BJ (cell line): ENCODE measurements around the gene HMGA1. TPM values are rescaled to one million over a fixed set of nuclear protein-coding genes. Genes with fewer than 3 reads are reported as not detected.
A peak's percentile ranks its signal among the peaks of the same experiment; 100 is the strongest.

Source experiments
- CTCF ChIA-PET: fragments of 350-600 bp; formaldehyde crosslinking; extraction: SDS; loops from one replicate; lab custom pipeline; 2021; ENCODE audit warnings: antibody characterized with exemption, inconsistent platforms; lab: Yijun Ruan, JAX
- POLR2A ChIA-PET: fragments of 300-600 bp; sonication (Branson Sonifier 250); formaldehyde crosslinking; extraction: SDS; loops from one replicate; lab custom pipeline; 2021; ENCODE audit warnings: antibody characterized with exemption; lab: Charles Lee
- DNase-seq: peaks from one replicate; pipeline ENCODE4 v3.0.0-alpha.2; 2011; ENCODE audit warnings: low read depth
- H3K27me3 ChIP-seq: 2 replicates; pipeline ENCODE4 v1.6.0; 2011; ENCODE audit warnings: low read length; ENCODE audit not compliant: control insufficient read depth, insufficient read depth
- H3K36me3 ChIP-seq: 2 replicates; pipeline ENCODE4 v1.5.1; 2011; ENCODE audit warnings: low read length; ENCODE audit not compliant: control insufficient read depth, insufficient read depth
- H3K4me3 ChIP-seq: 2 replicates; pipeline ENCODE4 v1.5.1; 2011; ENCODE audit warnings: low read depth, mild to moderate bottlenecking, control low read depth, low read length
- polyA plus RNA-seq: library from polyadenylated mRNA; depleted of rRNA; stranded (reverse); fragments of >200 nt; gene quantifications from 2 replicates; pipeline ENCODE4 v1.2.3, GENCODE V29; 2011
- TF ChIP-seq, protein P1 (sequence below): IDR thresholded peaks from 2 replicates; pipeline ENCODE4 v1.5.1; 2011; ENCODE audit warnings: low read depth, mild to moderate bottlenecking, control low read depth, inconsistent platforms, low read length, moderate library complexity; ENCODE audit not compliant: insufficient read depth

HMGA1 gene
- polyA plus RNA-seq, 1 experiment = 168 TPM

DNA sequence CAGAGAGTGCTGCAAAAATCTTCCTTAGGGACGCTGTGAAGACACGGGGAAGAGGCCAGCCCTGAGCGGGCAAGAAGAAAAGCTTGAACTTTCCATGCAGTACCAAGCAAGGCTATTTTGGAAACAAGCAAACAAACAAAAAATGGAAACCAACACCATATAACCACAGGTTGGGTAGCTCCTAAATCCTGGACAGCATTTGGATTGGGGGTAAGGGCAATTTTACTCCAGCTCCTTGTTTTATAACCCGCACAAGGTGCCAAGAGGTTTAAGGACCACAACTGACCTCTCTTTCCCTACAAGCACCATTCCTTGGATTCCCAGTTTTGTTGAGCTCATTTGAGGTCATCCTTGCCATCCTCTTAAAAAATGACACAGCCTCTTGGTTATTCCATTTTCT, 43.5 kb downstream of the HMGA1 start:
- Histone ChIP-seq H3K27me3 (no peaks in the 10 kb centered on the region), H3K4me3 (no peak overlapping the region), H3K36me3 (peaks cover 4% of the 10 kb centered on the region)
- DNase-seq = no peak
- ChIA-PET CTCF (no interaction called here), POLR2A (no interaction called here)
- TF ChIP-seq, protein P1, sequence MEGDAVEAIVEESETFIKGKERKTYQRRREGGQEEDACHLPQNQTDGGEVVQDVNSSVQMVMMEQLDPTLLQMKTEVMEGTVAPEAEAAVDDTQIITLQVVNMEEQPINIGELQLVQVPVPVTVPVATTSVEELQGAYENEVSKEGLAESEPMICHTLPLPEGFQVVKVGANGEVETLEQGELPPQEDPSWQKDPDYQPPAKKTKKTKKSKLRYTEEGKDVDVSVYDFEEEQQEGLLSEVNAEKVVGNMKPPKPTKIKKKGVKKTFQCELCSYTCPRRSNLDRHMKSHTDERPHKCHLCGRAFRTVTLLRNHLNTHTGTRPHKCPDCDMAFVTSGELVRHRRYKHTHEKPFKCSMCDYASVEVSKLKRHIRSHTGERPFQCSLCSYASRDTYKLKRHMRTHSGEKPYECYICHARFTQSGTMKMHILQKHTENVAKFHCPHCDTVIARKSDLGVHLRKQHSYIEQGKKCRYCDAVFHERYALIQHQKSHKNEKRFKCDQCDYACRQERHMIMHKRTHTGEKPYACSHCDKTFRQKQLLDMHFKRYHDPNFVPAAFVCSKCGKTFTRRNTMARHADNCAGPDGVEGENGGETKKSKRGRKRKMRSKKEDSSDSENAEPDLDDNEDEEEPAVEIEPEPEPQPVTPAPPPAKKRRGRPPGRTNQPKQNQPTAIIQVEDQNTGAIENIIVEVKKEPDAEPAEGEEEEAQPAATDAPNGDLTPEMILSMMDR = no peak

DNA sequence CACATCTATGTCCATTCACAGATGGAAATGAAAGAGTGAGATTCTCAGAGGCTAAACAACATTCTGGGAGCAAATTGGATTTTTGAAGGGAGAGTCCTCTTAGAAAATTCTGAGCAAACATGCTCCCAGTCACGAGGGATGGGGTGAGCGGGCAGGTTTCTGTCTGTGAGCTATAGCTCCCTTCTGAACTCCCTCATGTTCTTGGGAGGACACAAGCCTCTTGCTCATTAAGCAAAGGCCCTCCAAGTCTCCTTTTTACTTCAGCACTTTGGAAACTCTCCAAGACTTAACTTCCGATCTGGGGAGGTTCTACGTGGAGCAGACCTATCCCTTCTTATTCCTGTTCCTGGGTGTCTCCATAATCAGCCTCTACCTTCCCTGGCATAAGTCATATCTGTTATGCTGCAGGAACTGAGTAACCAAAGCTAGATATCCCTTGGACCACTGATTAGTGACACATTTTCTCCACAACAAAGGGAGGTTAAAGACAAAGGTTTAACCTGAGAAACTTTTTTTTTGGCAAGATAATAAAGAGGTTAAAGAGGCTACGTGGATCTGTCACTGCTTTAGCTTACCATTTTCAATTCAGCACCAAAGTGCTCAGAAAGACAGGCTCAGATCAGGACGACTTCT, 45.1 kb downstream of the HMGA1 start:
- Histone ChIP-seq H3K36me3 (peaks cover 4% of the 10 kb centered on the region), H3K4me3 (no peak overlapping the region), H3K27me3 (no peaks in the 10 kb centered on the region)
- ChIA-PET CTCF (interaction anchor here (1.0 to 1.2 kb wide), 2 partner anchors 37 to 118 kb away, joined by 3 read pairs; no protein-coding TSS in a partner anchor), POLR2A (no interaction called here)
- DNase-seq = no peak
- TF ChIP-seq, protein P1 = no peak

DNA sequence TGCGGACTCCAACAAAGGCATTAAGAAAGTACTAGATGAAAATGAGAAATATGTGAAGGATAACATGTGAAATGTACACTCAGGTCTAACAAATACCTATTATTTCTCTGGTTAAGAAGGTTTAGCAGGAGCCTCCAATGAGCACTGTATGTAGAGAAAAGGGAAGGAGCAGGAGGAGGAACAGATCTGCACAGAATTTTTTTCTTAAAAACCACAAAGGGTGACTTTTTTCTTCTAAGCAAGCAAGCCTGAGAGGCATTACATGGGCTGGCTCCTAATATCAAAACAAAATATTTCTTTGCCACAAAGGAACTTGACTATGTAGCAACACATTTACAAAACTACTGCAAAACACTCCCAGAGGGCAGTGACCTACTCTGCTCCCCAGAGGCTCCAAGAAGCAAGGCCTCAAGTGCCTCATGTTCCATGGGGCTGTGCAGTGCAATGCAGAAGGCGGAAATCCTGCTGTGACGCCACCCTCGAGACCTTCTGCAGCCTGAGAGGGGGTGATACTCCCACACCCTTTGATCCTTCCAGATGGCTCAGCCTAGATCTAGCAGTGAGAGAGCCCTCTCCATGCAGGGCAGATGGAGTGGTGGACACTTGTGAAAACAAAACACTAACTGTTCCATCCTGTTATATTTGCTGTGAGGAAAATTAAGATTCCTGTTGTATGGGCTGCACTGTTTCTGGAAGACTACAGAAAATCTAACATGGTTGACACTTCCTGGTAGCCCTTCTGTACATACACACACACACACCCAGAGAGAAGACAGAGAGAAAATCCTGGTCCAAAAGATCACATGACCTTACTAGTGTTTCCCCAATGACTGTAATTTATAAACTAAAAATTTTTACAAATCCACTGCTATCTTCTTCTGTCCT, 48.1 kb downstream of the HMGA1 start:
- ChIA-PET POLR2A (no interaction called here), CTCF (interaction anchor here (1.7 kb wide), 1 partner anchor 35 kb away, joined by 7 read pairs; the partner anchor contains the start of gene SMIM29)
- peak; percentile 35 for DNase-seq
- H3K36me3 ChIP-seq = peaks cover 3% of the 10 kb centered on the region
- H3K4me3 ChIP-seq = no peak overlapping the region
- TF ChIP-seq, protein P1 = no peak
- no peaks in the 10 kb centered on the region for H3K27me3 ChIP-seq

DNA sequence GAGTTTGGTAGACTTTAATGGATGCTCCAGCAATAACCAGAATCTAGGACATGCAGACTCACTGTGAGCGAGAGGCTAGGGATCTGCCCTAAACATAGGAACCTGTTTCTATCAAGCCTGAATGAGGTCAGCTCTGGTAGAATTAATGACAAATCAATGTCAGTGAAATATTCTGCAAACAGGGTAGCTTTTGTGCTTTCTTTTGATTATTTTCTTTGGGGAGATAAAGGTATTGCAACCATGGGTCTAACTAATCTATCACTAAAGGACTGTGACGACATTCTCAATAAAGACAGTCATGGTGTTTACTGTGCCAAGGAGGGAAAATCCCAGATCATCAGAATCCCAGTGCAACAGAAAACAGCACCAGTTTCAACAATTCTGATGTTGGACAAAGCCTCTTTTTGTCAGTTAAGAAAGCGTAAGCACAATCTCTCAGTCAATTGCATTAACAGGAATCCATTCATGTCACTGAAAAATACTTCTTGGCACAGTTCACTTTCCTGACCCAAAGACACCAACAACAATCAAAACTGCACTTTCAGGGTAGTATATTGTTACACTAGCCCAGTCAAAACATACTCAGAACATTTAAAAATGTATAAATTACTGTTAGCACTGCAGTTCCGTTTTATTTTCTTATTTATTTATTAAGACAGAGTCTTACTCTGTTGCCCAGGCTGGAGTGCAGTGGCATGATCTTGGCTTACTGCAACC, 48.9 kb downstream of the HMGA1 start:
- DNase-seq = no peak
- TF ChIP-seq, protein P1 = no peak
- Histone ChIP-seq H3K4me3 (no peak overlapping the region), H3K36me3 (peaks cover 1% of the 10 kb centered on the region), H3K27me3 (no peaks in the 10 kb centered on the region)
- ChIA-PET CTCF (interaction anchor here (1.3 kb wide), 1 partner anchor 11 kb away, joined by 3 read pairs; no protein-coding TSS in a partner anchor), POLR2A (no interaction called here)
